ENCODE results near the gene SLC7A5.

Gene SLC7A5

GRCh38 chr16:87845213-87845612 lies 24.1 kb downstream of the SLC7A5 start:
- DNase-seq = no peak

DNA sequence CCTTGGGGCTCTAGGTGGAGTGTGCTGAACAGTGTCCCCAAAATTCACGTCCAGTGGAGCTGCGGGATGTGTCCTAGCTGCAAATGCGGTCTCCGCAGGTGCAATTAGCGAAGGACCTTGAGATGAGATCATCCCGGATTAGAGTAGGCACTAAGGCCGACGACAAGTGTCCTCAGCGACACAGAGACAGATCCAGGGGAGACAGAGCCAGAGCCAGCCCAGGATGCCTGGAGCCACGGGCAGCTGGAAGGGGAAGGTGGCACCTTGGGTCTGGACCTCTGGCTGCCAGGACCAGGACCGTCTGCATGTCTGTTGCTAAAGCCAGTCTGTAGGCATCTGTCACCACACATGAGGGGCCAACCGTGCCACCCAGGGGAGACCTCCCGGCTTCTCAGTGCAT lies 24.5 kb downstream of the SLC7A5 start:
- DNase-seq = no peak

DNA sequence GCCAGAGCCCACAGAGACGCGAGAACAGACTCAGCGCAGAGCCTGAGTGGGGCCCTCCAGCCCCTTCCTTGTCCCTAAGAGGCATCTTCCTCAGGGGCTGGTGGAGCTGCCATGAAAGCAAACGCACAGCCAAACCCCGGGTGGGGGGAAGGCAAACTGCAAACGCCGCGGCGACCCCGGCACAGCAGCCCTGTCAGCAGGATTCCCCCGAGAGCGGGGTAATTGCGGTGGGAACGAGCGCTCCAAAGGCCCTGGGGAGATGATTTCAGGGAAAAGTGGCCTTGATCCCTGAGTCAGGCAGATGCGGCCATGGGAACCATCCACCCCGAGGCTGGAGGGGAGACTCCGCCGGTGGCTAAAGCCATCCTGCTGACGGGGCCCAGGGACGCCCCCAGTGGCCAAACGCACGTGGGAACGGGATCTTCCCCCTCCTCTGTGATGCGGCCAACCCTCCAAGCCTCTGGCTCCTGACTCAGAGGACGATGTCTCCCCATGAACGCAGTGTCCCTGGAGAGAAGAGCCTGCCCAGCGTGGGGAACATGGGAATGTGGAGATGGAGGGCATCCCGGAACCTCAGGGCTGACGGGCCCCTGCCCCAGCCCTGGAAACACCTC lies 25.1 kb downstream of the SLC7A5 start:
- DNase-seq = no peak

- DNase-seq = no peak
These were observed 25.6 kb downstream of the SLC7A5 start for GRCh38 chr16:87843678-87844105.

GRCh38 chr16:87842209-87842869 lies 27.0 kb downstream of the SLC7A5 start:
- no peak for DNase-seq

GRCh38 chr16:87841340-87842208 lies 27.7 kb downstream of the SLC7A5 start:
- DNase-seq = no peak

- DNase-seq = no peak
These were observed 28.9 kb downstream of the SLC7A5 start for GRCh38 chr16:87840271-87840978.

DNA sequence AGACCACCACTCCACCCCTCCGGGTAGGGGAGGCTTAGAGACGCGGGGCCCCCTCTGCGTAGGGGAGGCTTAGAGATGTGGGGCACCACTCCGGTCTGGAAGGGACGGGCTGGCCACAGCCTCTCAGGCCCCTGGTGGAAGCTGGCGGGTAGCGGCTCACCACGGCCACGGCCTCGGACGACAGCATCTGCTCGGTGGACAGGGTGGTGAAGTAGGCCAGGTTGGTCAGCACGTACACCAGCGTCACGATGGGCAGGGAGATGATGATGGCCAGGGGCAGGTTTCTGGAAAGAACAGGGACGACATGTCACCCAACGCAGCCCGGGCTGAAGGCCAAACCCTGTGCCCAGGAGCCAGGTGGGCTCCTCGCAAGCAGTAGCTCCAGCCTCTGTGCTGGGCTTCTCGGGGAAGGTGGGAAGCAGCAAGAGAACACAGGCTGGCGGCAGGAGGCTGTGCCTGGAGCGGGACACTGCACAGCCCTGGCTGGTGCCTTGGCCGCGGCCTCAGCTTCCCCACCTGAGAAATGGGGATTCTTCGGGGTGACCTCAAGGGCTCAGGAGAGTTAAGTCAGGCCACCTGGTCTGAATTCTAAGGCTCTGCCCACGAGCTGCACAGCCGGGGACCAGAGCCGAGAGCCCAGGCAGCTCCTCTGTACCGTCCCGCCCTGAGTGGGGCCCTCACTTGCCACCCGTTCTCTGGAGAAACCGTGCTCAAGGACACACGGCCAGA lies 29.6 kb downstream of the SLC7A5 start:
- DNase-seq = no peak

DNA sequence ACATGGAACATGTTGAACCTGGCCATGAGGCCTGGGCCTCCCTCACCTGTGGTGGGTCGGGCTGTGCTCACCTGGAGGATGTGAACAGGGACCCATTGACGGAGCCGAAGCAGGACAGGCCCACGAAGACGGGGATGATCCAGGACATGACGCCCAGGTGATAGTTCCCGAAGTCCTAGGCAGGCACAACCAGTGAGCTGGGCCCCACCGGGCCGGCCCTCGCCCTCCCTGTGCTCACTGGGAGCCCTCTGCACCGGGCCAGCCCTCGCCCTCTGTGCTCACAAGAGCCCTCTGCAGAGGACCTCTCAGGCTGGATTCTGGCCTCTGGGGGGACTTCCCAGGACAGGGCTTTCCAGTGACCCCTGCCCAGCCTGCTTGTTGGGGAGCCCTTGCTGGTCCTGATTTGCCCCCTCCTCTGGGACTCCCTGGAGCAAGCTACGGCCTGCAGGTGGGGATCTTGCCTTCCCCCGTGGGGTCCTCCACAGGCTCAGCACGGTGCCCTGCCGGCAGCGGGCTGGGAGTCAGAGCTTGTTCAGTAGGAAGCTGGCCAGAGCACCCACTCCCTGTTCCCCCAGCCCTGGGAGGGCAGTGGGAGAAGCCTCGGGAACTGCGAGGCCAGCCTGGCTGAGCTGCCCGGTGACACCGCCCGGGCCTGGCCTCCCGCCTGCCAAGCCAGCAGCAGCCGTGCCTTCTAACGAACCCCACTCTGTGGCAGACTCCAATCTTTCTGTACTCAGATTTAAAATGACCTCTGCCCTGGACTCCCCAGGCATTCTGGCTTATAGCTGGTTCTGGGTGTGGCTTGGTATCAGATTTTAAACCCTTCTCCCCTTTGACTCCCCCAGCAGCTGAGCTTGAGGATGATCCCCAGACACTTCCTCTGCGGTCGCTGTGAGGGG lies 30.4 kb downstream of the SLC7A5 start:
- DNase-seq = no peak

GRCh38 chr16:87837627-87838289 lies 31.5 kb downstream of the SLC7A5 start:
- DNase-seq = no peak

DNA sequence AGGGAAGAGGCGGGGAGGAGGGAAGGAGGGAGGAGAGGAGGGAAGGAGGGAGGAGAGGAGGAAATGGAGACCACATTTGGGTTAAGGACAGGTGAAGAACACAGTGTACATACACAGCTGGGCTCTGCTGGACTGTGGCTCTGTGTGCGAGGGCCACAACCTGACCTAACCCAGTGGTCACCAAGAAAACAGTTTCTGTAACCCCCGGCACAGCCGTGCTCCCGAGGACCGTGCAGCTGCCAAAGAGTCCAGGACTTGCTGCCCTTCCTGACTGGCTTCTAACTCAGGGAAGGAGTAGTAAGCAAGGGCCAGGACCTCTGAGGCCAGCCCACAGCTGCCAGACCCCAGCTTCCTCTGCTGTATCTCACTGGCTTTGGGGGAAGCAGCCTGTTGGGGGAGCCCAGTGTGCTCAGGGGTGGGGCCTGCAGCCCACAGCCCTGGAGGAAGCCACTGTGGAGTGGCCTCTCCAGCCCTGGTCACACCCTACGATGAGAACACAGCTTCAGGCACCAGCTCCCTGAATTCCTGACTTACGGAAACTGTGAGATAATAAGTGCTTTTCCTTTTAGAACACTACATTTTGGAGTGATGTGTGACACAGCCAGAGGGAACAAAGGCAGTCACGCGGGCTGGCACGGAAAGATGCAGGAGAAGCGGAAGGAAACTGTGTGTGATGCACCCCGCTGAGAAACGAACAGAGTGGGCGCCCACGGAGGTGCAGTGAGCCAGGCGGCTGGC lies 32.3 kb downstream of the SLC7A5 start:
- DNase-seq = no peak

DNA sequence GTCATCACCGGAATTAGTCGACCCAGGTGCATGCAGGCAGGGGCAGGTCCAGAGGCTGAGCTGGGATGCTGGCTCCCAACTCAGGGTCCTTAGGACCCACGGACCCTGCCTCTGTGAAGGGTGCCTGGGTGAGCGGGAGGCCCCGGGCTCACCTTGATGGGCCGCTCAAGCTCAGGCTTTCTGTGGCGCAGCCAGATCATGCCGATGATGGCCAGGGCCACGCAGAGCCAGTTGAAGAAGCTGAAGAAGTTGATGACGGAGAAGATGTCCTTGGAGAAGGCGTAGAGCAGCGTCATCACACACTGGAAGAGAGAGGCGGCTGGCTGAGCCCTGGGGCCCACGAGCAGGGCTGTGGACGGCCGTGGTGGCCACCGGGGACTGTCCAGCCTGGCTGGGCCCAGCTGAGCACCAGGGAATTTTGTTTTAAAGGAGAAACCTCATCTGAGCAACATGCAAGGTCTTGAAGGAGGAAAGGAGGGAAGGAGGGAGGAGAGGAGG lies 32.9 kb downstream of the SLC7A5 start:
- no peak for DNase-seq

DNA sequence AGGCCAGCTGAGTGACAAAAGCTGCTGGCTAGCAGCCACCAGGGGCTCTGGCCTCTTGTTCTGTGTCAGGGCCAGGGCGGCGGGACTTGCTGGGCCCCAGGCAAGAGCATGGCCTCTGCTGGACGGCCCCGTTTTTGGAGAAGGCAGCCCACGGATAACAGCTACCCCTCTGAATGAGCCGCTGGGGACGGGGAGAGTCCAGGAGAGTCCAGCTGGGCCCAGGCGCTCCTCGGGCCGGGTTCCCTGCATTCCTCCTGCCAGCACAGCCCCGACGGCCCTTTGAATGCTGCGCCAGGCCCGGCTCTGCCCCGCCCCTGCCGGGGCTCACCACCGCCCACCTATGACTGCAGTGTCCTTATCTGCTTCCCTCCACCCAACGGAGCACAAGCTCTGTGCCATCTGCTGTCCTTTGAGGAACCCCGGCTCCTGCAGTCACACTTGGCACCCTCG lies 33.4 kb downstream of the SLC7A5 start:
- no peak for DNase-seq

DNA sequence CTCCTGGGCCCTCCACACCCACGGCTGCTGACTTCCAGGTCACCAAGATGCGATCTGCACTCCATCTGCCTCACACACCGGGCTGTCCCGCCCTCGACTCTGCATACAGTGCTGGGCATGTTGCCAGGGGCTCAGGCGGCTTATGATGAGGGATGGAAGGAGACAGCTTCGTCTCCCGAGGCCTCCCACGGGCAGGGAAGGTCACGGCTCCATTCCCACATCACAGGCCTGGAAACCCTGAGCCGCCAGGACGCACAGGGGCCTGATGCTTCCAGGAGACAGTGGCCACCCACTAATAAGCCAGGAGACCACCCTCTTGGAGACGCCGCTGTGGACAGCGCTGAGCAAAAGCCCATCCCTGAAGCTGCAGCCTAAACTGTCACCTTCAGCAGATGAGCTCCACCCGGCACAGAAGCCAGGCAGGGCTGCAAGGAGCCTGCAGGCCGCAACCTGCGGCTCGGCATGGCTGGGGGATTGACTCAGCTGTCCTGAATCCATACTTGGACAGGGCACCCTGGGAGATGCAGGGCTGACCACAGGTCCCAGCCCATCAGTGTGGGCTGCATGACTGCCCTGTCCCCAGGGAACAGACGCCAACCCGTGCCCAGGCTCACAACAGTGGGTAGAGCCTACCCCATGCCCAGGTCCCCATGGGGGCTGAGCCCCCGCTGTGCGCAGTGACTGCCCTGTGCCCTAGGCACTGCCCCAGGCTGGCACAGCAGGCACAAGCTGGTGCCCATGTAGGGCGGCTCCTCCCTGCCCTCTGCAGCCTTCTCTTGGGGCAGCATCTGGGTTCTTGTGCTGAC lies 34.4 kb downstream of the SLC7A5 start:
- no peak for DNase-seq

- DNase-seq = no peak
These were observed 35.2 kb downstream of the SLC7A5 start for GRCh38 chr16:87834005-87834667.

DNA sequence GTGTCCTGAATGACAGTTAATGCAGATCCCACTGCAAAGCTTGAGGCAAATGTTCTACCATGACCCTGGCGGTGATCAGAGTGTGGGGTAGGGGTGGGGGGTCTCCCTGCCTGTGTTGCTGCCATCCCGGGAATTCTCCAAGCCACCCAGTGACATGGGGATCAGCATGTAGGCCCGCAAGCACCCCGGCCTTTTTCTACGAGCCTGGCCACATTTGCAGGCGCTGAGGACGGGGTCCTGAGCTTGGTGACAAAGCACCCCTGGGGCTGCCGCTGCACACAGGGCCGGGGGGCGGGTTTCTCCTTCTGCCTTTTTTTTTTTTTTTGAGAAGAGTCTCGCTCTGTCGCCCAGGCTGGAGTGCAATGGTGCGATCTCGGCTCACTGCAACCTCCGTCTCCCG lies 35.8 kb downstream of the SLC7A5 start:
- DNase-seq = no peak

GRCh38 chr16:87832741-87833502 lies 36.4 kb downstream of the SLC7A5 start:
- DNase-seq = no peak

DNA sequence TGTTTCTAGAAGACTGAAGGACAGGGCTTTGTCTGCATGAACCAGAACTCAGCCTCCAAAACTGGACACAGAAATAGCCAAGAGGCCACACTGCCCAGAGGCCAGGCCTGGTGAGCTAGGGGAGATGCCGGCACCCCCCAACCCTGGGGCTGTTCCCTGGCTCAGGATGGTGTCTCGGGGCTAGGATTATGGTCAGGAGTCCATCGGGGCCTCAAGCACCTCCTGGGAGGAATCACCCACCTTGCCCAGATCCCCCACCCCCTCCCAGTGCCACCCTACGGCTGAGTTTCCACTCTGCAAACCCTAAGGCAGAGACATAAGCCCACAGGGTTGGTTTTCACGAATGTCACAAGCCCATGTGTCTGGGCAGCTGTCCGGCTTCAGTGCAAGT lies 37.2 kb downstream of the SLC7A5 start:
- no peak for DNase-seq

Measured in stimulated activated CD4-positive, alpha-beta T cell treated with anti-CD3 and anti-CD28 coated beads, Interleukin-12 subunit alpha, Interleukin-12 subunit beta, amount 100 ng/mL, for 4 hours (primary cell).